Kidney (tissue), 14 donors: ENCODE results near the gene FCHSD1. TPM values are rescaled to one million over a fixed set of nuclear protein-coding genes. Genes with fewer than 3 reads are reported as not detected.

Experiments
- DNase-seq, 5 donors: peaks; one replicate each; pipeline ENCODE4 v3.0.0-alpha.2; 2013 to 2020
- FAIRE-seq: peaks from 2 replicates; lab custom pipeline; 2012; peaks lifted over from hg19 to GRCh38; lab: Jason Lieb, UNC
- H3K27ac ChIP-seq, 2 donors: one replicate each; pipeline ENCODE4 v1.7.0; 2013; ENCODE audit warnings: low read depth in 2 of 2, low read length in 2 of 2, inconsistent platforms in 1 of 2
- H3K27me3 ChIP-seq: one replicate; pipeline ENCODE4 v1.7.1; 2013; ENCODE audit warnings: low read length, inconsistent platforms; ENCODE audit not compliant: control insufficient read depth, insufficient read depth
- H3K36me3 ChIP-seq, 3 donors: one replicate each; pipeline versions ENCODE4 v1.7.0 to v1.7.1; 2013; ENCODE audit warnings: low read length in 3 of 3, control low read depth in 1 of 3, inconsistent platforms in 1 of 3; ENCODE audit not compliant: insufficient read depth in 3 of 3, control insufficient read depth in 2 of 3
- H3K4me1 ChIP-seq, 3 donors: one replicate each; pipeline versions ENCODE4 v1.7.0 to v1.7.1; 2013; ENCODE audit warnings: low read length in 3 of 3, inconsistent platforms in 1 of 3, low read depth in 1 of 3; ENCODE audit not compliant: control insufficient read depth in 2 of 3, insufficient read depth in 2 of 3
- H3K4me3 ChIP-seq, 3 donors: one replicate each; pipeline versions ENCODE4 v1.7.0 to v1.8.1; 2013; ENCODE audit warnings: low read length in 3 of 3, control low read depth in 1 of 3, inconsistent platforms in 1 of 3
- H3K9ac ChIP-seq, 3 donors: one replicate each; pipeline versions ENCODE4 v1.7.0 to v1.7.1; 2013; ENCODE audit warnings: low read length in 3 of 3, control low read depth in 1 of 3, inconsistent platforms in 1 of 3
- H3K9me3 ChIP-seq, 3 donors: one replicate each; pipeline versions ENCODE4 v1.7.0 to v1.7.1; 2013; ENCODE audit warnings: low read length in 3 of 3, control low read depth in 1 of 3, inconsistent platforms in 1 of 3; ENCODE audit not compliant: control insufficient read depth in 2 of 3, insufficient read depth in 1 of 3
- CTCF ChIP-seq: IDR thresholded peaks from 3 replicates; pipeline ENCODE4 v1.5.1; 2012; ENCODE audit warnings: mild to moderate bottlenecking, moderate library complexity, borderline replicate concordance; ENCODE audit not compliant: insufficient read depth; ENCODE audit errors: extremely low read depth
- intact Hi-C: fragments of 100-400 bp; cut with DNase I; formaldehyde crosslinking; loops from one replicate; pipeline ENCODE4 v1.11.1; 2022
- polyA plus RNA-seq: library from polyadenylated mRNA; stranded (reverse); fragments of 350-450 nt; fragmentation: Illumina TruSeq; extraction: RNeasy Lipid Tissue Mini Kit (QIAGEN cat#74804); gene quantifications from one replicate; pipeline ENCODE4 v1.2.3, GENCODE V29; 2014; ENCODE audit warnings: low read depth, low replicate concordance; ENCODE audit not compliant: insufficient read depth
- total RNA-seq: library from RNA; stranded (reverse); fragmentation: NEBNext Ultra II Directional; extraction: Animal tissue kit (Norgen Biotek cat#: 25700); gene quantifications from one replicate; pipeline ENCODE4 v1.2.1, GENCODE V29; 2021
- donor health status: control.
- donor health status: control.
- donor health status: control.
- donor health status: control.
- donor health status: control.
- donor health status: DM: yes; HTN: yes; CAD: no.
- donor health status: Normal renal cell carcinoma (clear cell type).

FCHSD1 gene
- total and polyA plus RNA-seq, 2 donors from 2014 or later: 6.4 to 20.3 TPM

- TF ChIP-seq CTCF: no peak
- no peaks in the 10 kb centered on the region for H3K36me3 ChIP-seq
These were observed 4.0 kb downstream of the FCHSD1 start for GRCh38 chr5:141647242-141647641.

GRCh38 chr5:141646026-141646425, 5.2 kb downstream of the FCHSD1 start:
- no peak overlapping the region for H3K9ac ChIP-seq
- FAIRE-seq: no peak
- intact Hi-C loops: no loop called here
- no peak for DNase-seq
- no peak overlapping the region for H3K27ac ChIP-seq
- H3K9me3 ChIP-seq: no peaks in the 10 kb centered on the region
- no peak overlapping the region for H3K4me3 ChIP-seq
- no peaks in the 10 kb centered on the region for H3K27me3 ChIP-seq
- no peak for TF ChIP-seq CTCF
- peaks cover 0 to 2% (median 0%) of the 10 kb centered on the region in 3 donors for H3K4me1 ChIP-seq
- no peaks in the 10 kb centered on the region for H3K36me3 ChIP-seq

More at GRCh38 chr5:141647242-141647641, 4.0 kb downstream of the FCHSD1 start:
- DNase-seq (no peak), FAIRE-seq (no peak)
- H3K4me1 ChIP-seq: peaks cover 0 to 4% (median 0%) of the 10 kb centered on the region in 3 donors
- H3K9me3 ChIP-seq: no peaks in the 10 kb centered on the region
- H3K27me3 ChIP-seq: no peaks in the 10 kb centered on the region
- H3K9ac ChIP-seq: no peak overlapping the region
- intact Hi-C loops: no loop called here
- no peak overlapping the region for H3K27ac ChIP-seq
- H3K4me3 ChIP-seq: no peak overlapping the region

- no peaks in the 10 kb centered on the region for H3K9me3 ChIP-seq
- no peak overlapping the region for H3K4me3 ChIP-seq
- FAIRE-seq (no peak), DNase-seq (no peak)
- no peak overlapping the region for H3K9ac ChIP-seq
- H3K27ac ChIP-seq: no peak overlapping the region
- no peak for TF ChIP-seq CTCF
- H3K36me3 ChIP-seq: no peaks in the 10 kb centered on the region
- intact Hi-C loops: no loop called here
- peaks cover 8% of the 10 kb centered on the region for H3K27me3 ChIP-seq
- peaks cover 0 to 2% (median 0%) of the 10 kb centered on the region in 3 donors for H3K4me1 ChIP-seq
These were observed 9.5 kb downstream of the FCHSD1 start for GRCh38 chr5:141641634-141642267.
